ENCODE results near the gene FANCE. TPM values are rescaled to one million over a fixed set of nuclear protein-coding genes. Genes with fewer than 3 reads are reported as not detected.
A peak's percentile ranks its signal among the peaks of the same experiment; 100 is the strongest.

Gene FANCE
- polyA plus RNA-seq, 3 donors: 1.8 to 3.0 (median 2.9) TPM

DNA sequence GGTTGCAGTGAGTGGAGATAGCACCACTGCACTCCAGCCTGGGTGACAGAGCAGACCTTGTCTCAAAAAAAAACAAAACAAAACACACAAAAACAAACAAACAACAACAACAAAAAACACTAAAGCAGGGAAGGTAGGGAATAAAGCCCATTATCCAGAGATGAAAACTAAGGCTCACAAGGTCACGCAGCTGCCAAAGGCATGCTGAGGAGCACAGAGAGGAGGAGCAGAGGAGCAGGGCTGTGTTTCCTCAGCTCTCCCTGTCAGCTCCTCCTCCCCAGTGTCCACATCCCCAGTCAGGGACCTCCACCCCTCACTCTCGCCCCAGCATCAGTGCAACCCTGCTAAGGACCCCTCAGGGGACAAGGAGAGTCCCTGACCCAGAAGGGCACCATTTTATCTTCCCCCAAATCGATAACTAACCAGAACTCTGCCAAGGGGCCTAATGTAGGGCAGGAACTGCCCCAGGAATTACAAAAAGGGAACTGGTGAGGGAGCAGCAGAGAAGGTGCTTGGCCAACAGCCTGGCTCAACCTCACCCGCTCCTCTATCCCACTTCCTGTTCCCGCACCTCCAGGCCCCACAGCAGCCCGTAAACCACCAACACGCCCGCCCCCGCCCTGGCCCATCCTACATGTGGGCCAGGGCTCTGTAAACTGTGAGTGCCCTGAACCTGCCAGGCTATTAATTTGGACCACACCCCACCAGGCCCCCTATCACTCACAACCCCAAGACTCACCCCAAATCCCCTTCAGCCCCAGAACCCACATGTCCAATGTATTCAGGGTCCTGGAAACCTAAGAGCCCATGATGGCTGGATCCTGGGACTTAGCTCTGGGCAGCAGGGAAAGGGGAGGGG is 35.7 kb downstream of the FANCE start:
- intact Hi-C loops (cut with micrococcal nuclease): no loop called here
- TF ChIP-seq, protein P1, sequence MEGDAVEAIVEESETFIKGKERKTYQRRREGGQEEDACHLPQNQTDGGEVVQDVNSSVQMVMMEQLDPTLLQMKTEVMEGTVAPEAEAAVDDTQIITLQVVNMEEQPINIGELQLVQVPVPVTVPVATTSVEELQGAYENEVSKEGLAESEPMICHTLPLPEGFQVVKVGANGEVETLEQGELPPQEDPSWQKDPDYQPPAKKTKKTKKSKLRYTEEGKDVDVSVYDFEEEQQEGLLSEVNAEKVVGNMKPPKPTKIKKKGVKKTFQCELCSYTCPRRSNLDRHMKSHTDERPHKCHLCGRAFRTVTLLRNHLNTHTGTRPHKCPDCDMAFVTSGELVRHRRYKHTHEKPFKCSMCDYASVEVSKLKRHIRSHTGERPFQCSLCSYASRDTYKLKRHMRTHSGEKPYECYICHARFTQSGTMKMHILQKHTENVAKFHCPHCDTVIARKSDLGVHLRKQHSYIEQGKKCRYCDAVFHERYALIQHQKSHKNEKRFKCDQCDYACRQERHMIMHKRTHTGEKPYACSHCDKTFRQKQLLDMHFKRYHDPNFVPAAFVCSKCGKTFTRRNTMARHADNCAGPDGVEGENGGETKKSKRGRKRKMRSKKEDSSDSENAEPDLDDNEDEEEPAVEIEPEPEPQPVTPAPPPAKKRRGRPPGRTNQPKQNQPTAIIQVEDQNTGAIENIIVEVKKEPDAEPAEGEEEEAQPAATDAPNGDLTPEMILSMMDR (IDR thresholded peaks at IDR 0.05): no peak
- Mint-ChIP-seq H3K27me3 (ENCODE audit: low read depth in 3 of 3) (peaks cover 34 to 43% (median 34%) of the 10 kb centered on the region in 3 donors), H3K9me3 (peaks cover 0 to 2% (median 0%) of the 10 kb centered on the region in 7 donors), H3K4me1 (peaks cover 19% of the 10 kb centered on the region), H3K36me3 (no peaks in the 10 kb centered on the region), H3K4me3 (peak overlapping the region in 1 of 2 donors; percentile 69), H3K27ac (peak overlapping the region in 1 of 7 donors; percentile 6)
- H3K4me1 ChIP-seq (ENCODE audit: control insufficient read depth in 1 of 2, insufficient read depth in 2 of 2, low read length in 2 of 2): peaks cover 15% of the 10 kb centered on the region in 2 donors
- DNase-seq: peak; percentile 23 to 59 (median 47)
- H3K9ac ChIP-seq (ENCODE audit: insufficient read depth, low read length, poor library complexity, severe bottlenecking): no peak overlapping the region
- H3K4me3 ChIP-seq (replicated peaks in 1 of 3; ENCODE audit: low read depth in 2 of 3, low read length in 3 of 3): no peak overlapping the region
- whole genome bisulfite sequencing (ENCODE audit: insufficient coverage): 0% methylated on average over 3 of the region's 9 CpGs
- no peaks in the 10 kb centered on the region for H4K20me1 ChIP-seq (ENCODE audit: insufficient read depth, low read length)
- H3K36me3 ChIP-seq (replicated peaks in 1 of 2; ENCODE audit: control insufficient read depth in 1 of 2, insufficient read depth in 2 of 2, low read length in 2 of 2): no peaks in the 10 kb centered on the region
- no peak overlapping the region for H3K27ac ChIP-seq (ENCODE audit: low read depth in 1 of 2, low read length in 2 of 2)
- H3K27me3 ChIP-seq (ENCODE audit: control insufficient read depth in 2 of 2, insufficient read depth in 2 of 2, low read length in 2 of 2): peaks cover 0 to 33% of the 10 kb centered on the region in 2 donors
- no peaks in the 10 kb centered on the region for H3K9me3 ChIP-seq (replicated peaks in 1 of 2; ENCODE audit: control insufficient read depth in 1 of 2, insufficient read depth in 1 of 2, low read length in 2 of 2)
- no peak overlapping the region for H2AFZ ChIP-seq (ENCODE audit: insufficient read depth, low read depth, low read length, poor library complexity, severe bottlenecking)
- no peak overlapping the region for H3K4me2 ChIP-seq (replicated peaks; ENCODE audit: extremely low read depth, low read length, poor library complexity, severe bottlenecking)
- H3K79me2 ChIP-seq (ENCODE audit: insufficient read depth, low read length): no peaks in the 10 kb centered on the region

DNA sequence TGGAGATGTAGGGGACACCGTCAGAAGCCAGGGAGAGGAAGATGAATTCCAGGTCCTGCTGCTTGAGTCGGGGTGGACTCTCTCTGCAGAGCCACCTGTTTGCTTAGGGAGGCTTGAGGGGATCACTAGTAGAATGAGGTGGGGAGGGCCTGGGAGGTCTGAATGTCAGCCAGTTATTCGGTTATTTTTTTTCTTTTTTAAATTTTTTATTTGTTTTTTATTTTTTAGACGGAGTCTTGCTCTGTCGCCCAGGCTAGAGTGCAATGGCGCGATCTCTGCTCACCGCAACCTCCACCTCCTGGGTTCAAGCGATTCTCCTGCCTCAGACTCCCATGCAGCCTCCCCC is 36.4 kb downstream of the FANCE start:
- WGBS (ENCODE audit: insufficient coverage): 52% methylated on average over 2 of the region's 9 CpGs

More for the DNA sequence above, 36.4 kb downstream of the FANCE start:
- Histone ChIP-seq H2AFZ (ENCODE audit: insufficient read depth, low read depth, low read length, poor library complexity, severe bottlenecking) (no peak overlapping the region), H3K27ac (ENCODE audit: low read depth in 1 of 2, low read length in 2 of 2) (no peak overlapping the region), H4K20me1 (ENCODE audit: insufficient read depth, low read length) (no peaks in the 10 kb centered on the region), H3K4me3 (replicated peaks in 1 of 3; ENCODE audit: low read depth in 2 of 3, low read length in 3 of 3) (no peak overlapping the region), H3K79me2 (ENCODE audit: insufficient read depth, low read length) (no peaks in the 10 kb centered on the region), H3K4me1 (ENCODE audit: control insufficient read depth in 1 of 2, insufficient read depth in 2 of 2, low read length in 2 of 2) (peaks cover 20% of the 10 kb centered on the region in 2 donors), H3K9me3 (replicated peaks in 1 of 2; ENCODE audit: control insufficient read depth in 1 of 2, insufficient read depth in 1 of 2, low read length in 2 of 2) (no peaks in the 10 kb centered on the region), H3K36me3 (replicated peaks in 1 of 2; ENCODE audit: control insufficient read depth in 1 of 2, insufficient read depth in 2 of 2, low read length in 2 of 2) (no peaks in the 10 kb centered on the region), H3K27me3 (ENCODE audit: control insufficient read depth in 2 of 2, insufficient read depth in 2 of 2, low read length in 2 of 2) (peaks cover 0 to 39% of the 10 kb centered on the region in 2 donors), H3K4me2 (replicated peaks; ENCODE audit: extremely low read depth, low read length, poor library complexity, severe bottlenecking) (no peak overlapping the region), H3K9ac (ENCODE audit: insufficient read depth, low read length, poor library complexity, severe bottlenecking) (no peak overlapping the region)
- peaks cover 23% of the 10 kb centered on the region for H3K4me1 Mint-ChIP-seq
- no peak overlapping the region for H3K27ac Mint-ChIP-seq
- peaks cover 0 to 3% (median 0%) of the 10 kb centered on the region in 7 donors for H3K9me3 Mint-ChIP-seq
- no peak for DNase-seq
- intact Hi-C loops (cut with micrococcal nuclease): no loop called here
- TF ChIP-seq, protein P1 (IDR thresholded peaks at IDR 0.05): no peak
- H3K27me3 Mint-ChIP-seq (ENCODE audit: low read depth in 3 of 3): peaks cover 40 to 47% (median 40%) of the 10 kb centered on the region in 3 donors
- H3K36me3 Mint-ChIP-seq: no peaks in the 10 kb centered on the region
- no peak overlapping the region for H3K4me3 Mint-ChIP-seq

Measured in CD14-positive monocyte (primary cell).